Breast epithelium (tissue), 3 donors: Measurements from ENCODE around the gene FBLN2.

ENCODE experiments used
- CTCF ChIP-seq, 3 donors: fragments of 450-650 bp; IDR thresholded peaks; one replicate each; pipeline ENCODE4 v1.5.1; 2016 to 2017; ENCODE audit warnings: antibody characterized with exemption in 3 of 3, mild to moderate bottlenecking in 3 of 3, moderate library complexity in 3 of 3
- POLR2A ChIP-seq: fragments of 450-650 bp; IDR thresholded peaks from one replicate; pipeline ENCODE4 v1.6.1; 2016; ENCODE audit warnings: antibody characterized with exemption, mild to moderate bottlenecking, moderate library complexity
- POLR2AphosphoS5 ChIP-seq, 3 donors: sonication (generic); formaldehyde crosslinking; IDR thresholded peaks; one replicate each; pipeline ENCODE4 v1.6.1; 2017; ENCODE audit warnings: antibody characterized with exemption in 3 of 3

GRCh38 chr3:13552857-13553652 lies 4.1 kb downstream of the FBLN2 start:
- TF ChIP-seq CTCF (IDR thresholded peaks at IDR 0.05): no peak
- no peak for TF ChIP-seq POLR2A
- TF ChIP-seq POLR2AphosphoS5 (IDR thresholded peaks at IDR 0.05): peak in 1 of 3 donors; percentile 25
